ENCODE data around the gene NASP.

Gene NASP

GRCh38 chr1:45620588-45621500, 37.0 kb downstream of the NASP start:
- no peak for DNase-seq (ENCODE audit: low read depth)

- DNase-seq (ENCODE audit: low read depth), result no peak
These were observed 37.6 kb downstream of the NASP start for GRCh38 chr1:45621501-45621836.

- DNase-seq (ENCODE audit: low read depth), result no peak
These were observed 38.2 kb downstream of the NASP start for GRCh38 chr1:45621895-45622523.

- no peak for DNase-seq (ENCODE audit: low read depth)
These were observed 38.9 kb downstream of the NASP start for GRCh38 chr1:45622524-45623394.

- no peak for DNase-seq (ENCODE audit: low read depth)
These were observed 40.1 kb downstream of the NASP start, which contains the start of gene CCDC17 for GRCh38 chr1:45623972-45624371. Gene CCDC17 (minus strand): TSS chr1:45624054. CDS start chr1:45623909, 145 bp downstream.

- no peak for DNase-seq (ENCODE audit: low read depth)
These were observed 45.2 kb downstream of the NASP start for GRCh38 chr1:45629035-45629434.

GRCh38 chr1:45630429-45630828, 46.6 kb downstream of the NASP start:
- no peak for DNase-seq (ENCODE audit: low read depth)

GRCh38 chr1:45635211-45635610, 51.4 kb downstream of the NASP start:
- DNase-seq (ENCODE audit: low read depth), result no peak

GRCh38 chr1:45640293-45640692, 56.5 kb downstream of the NASP start:
- DNase-seq (ENCODE audit: low read depth), result no peak

GRCh38 chr1:45643321-45643720, 59.5 kb downstream of the NASP start:
- no peak for DNase-seq (ENCODE audit: low read depth)

- no peak for DNase-seq (ENCODE audit: low read depth)
These were observed 60.1 kb downstream of the NASP start for GRCh38 chr1:45643978-45644377.

GRCh38 chr1:45644661-45645060, 60.8 kb downstream of the NASP start:
- no peak for DNase-seq (ENCODE audit: low read depth)

GRCh38 chr1:45647248-45648021, 63.6 kb downstream of the NASP start:
- no peak for DNase-seq (ENCODE audit: low read depth)

- no peak for DNase-seq (ENCODE audit: low read depth)
These were observed 70.9 kb downstream of the NASP start for GRCh38 chr1:45654540-45655280.

- DNase-seq (ENCODE audit: low read depth), result no peak
These were observed 72.9 kb downstream of the NASP start for GRCh38 chr1:45656573-45657226.

- no peak for DNase-seq (ENCODE audit: low read depth)
These were observed 74.3 kb downstream of the NASP start for GRCh38 chr1:45658171-45658570.

GRCh38 chr1:45659222-45659621, 75.4 kb downstream of the NASP start:
- DNase-seq (ENCODE audit: low read depth), result no peak

GRCh38 chr1:45660336-45660735, 76.5 kb downstream of the NASP start:
- no peak for DNase-seq (ENCODE audit: low read depth)

GRCh38 chr1:45666836-45667235, 83.0 kb downstream of the NASP start:
- no peak for DNase-seq (ENCODE audit: low read depth)

GRCh38 chr1:45667321-45668111, 83.7 kb downstream of the NASP start:
- DNase-seq (ENCODE audit: low read depth), result no peak
